GM20000 (cell line): ENCODE data around the gene FNDC1.
"Not testable (repeated sequence)": the region's sequence is repeated elsewhere in the genome, so short reads cannot be mapped to it uniquely, and the experiment has no call there.

ENCODE experiments used
- DNase-seq: peaks from one replicate; pipeline ENCODE4 v3.0.0; 2012; ENCODE audit warnings: low spot score
- TF ChIP-seq, protein P1 (sequence below): IDR thresholded peaks from 2 replicates; pipeline ENCODE4 v1.5.1; 2012; ENCODE audit warnings: mild to moderate bottlenecking, control low read depth; ENCODE audit errors: extremely low read depth, missing control alignments

Gene FNDC1

DNA sequence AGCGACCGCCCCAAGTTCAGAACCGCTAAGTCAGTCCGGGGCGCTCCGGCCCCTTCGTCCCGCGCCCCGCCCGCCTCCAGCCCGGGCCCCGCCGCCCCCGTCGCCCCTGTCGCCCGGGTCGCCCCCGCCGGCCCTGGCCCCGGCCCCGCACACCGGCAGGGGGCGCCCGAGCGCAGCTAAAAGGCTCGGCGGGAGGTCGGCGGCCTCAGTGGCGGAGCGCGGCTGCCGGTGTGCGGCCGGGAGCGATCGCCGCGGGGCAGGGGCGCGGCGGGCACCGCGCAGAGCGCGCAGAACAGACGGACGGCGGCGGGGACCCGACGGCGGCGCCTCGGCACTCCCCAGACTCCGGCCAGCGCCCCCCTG, at the start of gene FNDC1:
FNDC1 (plus strand) TSS at position 208 of the 363 bp plus-strand sequence. CDS start 197 bp downstream, outside the sequence.
- DNase-seq, result peak; percentile 87

DNA sequence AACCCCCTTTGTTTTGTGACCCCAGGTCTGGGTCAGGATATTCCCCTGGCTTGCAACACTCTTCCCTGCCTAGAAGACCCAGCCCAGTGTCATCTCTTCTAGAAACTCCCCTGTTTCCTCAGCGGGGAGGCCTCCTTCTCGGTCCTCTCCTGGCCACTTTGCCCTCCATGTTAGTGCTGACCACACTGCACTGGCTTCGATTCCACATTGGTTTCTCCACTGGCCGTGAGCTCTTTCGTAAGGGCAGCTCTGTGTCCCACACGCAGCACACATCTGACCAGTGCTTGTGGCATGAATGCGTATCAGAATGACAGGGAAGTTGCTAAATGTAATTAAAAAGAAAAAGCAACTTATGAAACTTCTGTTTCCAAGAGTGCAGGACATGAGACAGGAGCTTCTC, 49.4 kb upstream of the FNDC1 start:
- TF ChIP-seq, protein P1, sequence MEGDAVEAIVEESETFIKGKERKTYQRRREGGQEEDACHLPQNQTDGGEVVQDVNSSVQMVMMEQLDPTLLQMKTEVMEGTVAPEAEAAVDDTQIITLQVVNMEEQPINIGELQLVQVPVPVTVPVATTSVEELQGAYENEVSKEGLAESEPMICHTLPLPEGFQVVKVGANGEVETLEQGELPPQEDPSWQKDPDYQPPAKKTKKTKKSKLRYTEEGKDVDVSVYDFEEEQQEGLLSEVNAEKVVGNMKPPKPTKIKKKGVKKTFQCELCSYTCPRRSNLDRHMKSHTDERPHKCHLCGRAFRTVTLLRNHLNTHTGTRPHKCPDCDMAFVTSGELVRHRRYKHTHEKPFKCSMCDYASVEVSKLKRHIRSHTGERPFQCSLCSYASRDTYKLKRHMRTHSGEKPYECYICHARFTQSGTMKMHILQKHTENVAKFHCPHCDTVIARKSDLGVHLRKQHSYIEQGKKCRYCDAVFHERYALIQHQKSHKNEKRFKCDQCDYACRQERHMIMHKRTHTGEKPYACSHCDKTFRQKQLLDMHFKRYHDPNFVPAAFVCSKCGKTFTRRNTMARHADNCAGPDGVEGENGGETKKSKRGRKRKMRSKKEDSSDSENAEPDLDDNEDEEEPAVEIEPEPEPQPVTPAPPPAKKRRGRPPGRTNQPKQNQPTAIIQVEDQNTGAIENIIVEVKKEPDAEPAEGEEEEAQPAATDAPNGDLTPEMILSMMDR, result no peak
- DNase-seq, result no peak

More for the DNA sequence above, at the start of gene FNDC1:
- TF ChIP-seq, protein P1, result peak; percentile 26

DNA sequence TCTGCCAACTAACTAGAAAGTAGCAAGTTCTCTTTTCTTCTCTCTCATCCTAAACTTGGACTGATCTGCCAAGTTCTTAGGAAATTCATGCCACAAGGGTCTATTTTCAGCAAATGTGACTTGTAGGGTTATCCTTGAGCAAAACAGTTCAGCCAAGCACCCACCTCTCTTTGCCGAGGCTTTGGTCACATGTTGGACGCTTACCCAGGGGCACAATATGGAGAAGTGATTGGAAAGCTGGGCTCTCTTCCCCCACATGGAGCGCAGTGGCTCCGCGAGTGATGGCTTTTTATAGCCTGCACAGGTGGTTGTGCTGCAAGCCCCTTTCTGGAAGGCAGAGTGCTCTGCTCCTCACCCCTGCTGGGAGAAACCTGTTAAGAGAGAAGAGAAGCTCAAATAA, 47.7 kb upstream of the FNDC1 start:
- TF ChIP-seq, protein P1, result no peak
- no peak for DNase-seq

DNA sequence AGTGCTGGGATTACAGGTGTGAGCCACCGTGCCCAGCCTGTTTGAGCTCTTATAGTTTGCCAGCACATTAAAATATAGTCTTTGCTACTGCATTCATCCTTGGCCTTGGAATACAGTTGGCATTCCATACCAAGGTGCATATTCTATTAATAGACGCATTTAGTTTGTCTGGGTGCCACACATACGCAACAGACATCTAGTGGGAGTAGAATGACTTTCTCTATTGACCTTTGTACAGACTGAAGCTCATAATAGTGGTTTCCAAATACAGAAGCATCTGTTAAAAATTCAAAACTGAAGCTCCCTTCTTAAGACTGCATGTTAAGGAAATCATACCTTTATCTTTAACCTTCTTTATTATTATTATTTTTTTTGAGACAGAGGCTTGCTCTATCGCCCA, 46.7 kb upstream of the FNDC1 start:
- TF ChIP-seq, protein P1, result no peak
- DNase-seq, result no peak

DNA sequence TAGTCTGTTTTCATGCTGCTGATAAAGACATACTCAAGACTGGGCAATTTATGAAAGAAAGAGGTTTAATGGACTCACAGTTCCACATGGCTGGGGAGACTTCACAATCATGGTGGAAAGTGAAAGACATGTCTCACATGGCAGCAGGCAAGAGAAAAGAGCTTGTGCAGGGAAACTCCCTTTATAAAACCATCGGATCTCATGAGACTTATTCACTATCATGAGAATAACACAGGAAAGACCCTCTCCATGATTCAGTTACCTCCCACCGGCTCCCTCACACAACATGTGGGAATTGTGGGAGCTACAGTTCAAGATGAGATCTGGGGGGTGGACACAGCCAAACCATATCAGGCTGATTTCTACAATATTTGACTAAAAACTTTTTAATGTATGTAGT, 45.4 kb upstream of the FNDC1 start:
- DNase-seq, result not testable (repeated sequence)

DNA sequence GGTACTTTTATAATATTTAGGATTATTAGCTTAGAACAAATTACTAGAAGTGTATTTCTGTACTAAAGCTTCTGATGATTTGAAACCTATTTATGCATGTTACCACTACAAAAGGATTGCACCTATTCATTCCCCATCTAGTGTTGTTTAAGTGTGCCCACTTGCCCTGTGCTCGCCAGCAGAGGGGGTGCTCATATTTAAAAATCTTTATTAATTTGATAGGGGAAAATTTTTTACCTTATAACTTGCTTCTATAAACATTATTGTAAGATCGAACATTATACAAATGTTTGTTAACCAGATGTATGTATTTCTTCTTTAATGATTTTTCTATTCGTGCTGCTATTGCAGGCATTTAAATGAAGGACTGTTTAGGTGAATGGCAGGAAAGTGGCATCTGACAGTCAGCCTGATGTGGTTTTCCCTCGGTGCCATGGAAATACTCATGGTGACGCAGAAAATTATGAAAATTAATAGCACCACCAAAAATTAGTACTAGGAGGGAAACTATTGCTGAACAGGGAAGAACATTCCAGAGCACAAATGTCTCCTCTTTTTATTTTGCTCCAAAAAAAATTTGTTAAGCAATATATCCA, 44.1 kb upstream of the FNDC1 start:
- TF ChIP-seq, protein P1, result no peak
- no peak for DNase-seq

DNA sequence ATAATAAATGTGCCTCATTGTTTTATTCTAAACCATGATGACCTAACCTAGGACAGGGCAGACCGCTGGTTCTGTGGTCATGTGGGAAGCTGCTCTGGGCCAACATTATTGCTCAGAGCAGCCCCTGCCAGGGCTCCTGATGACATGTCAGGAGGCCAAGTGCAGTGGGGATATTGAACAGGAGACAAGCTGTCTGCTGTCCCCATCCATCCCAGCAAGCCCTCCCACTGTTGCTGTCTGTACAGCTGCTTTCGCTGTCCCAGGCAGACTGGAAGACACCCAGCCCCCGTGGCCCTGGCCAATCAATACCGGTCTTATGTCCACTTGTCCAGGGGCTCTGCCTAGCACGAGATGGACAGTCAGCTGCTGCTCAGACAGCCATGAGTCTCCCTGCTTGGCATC, 43.2 kb upstream of the FNDC1 start:
- DNase-seq, result no peak

DNA sequence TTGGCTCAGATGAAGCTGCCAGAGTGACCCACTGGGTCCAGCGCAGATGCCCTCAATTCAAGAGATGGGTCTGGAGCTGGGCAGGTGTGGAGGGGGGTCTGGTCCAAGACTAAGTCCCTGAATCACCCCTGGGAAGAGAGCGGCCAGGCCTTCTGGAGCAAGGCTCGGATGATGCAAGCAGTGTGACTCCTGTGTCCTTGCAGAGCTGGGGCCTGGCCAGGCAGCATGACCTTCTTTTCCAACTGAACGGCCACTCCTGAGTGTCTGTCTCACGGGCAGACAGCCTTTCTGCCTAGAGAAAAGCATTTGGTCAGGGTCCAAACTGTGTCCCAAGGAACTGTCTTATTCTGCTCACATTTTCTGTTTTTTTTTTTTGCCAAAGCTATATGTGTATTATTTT, 42.6 kb upstream of the FNDC1 start:
- no peak for DNase-seq
- TF ChIP-seq, protein P1, result no peak

More for the DNA sequence above, 43.2 kb upstream of the FNDC1 start:
- TF ChIP-seq, protein P1, result no peak
